Cardiac muscle cell (in vitro differentiated cells and primary cell): ENCODE data around the gene NXF1. TPM values are rescaled to one million over a fixed set of nuclear protein-coding genes. Genes with fewer than 3 reads are reported as not detected.
"Not testable (repeated sequence)": the region's sequence is repeated elsewhere in the genome, so short reads cannot be mapped to it uniquely, and the experiment has no call there.

Experiments used
- DNase-seq, 2 donors: peaks; one replicate each; pipeline versions ENCODE4 v3.0.0 to v3.0.0-alpha.2; 2010 to 2017; ENCODE audit warnings: low read depth in 1 of 2, low spot score in 1 of 2
- H3K27ac ChIP-seq: fragments of 200-600 bp; sonication (generic); 2 replicates; pipeline ENCODE4 v1.5.1; 2016
- H3K27me3 ChIP-seq: fragments of 200-600 bp; sonication (generic); 2 replicates; pipeline ENCODE4 v1.6.0; 2016; ENCODE audit warnings: control low read depth
- H3K36me3 ChIP-seq: fragments of 200-600 bp; sonication (generic); 2 replicates; pipeline ENCODE4 v1.5.1; 2016; ENCODE audit warnings: control low read depth
- H3K4me1 ChIP-seq: fragments of 200-600 bp; sonication (generic); 2 replicates; pipeline ENCODE4 v1.8.1; 2017; ENCODE audit warnings: low read depth, mild to moderate bottlenecking, mixed run types
- H3K4me3 ChIP-seq: fragments of 200-600 bp; sonication (generic); 2 replicates; pipeline ENCODE4 v1.5.1; 2016; ENCODE audit warnings: mild to moderate bottlenecking
- H3K9me3 ChIP-seq: fragments of 200-600 bp; sonication (generic); 2 replicates; pipeline ENCODE4 v1.5.1; 2017; ENCODE audit warnings: low read depth, mild to moderate bottlenecking, control low read depth
- polyA plus RNA-seq: library from polyadenylated mRNA; unstranded; fragments of >200 nt; fragmentation: Nextera tagmentation; extraction: Ambion mirVana; gene quantifications from 2 replicates; pipeline ENCODE4 v1.2.1, GENCODE V29; 2016
- total RNA-seq: library from RNA; depleted of rRNA; stranded (reverse); fragments of >200 nt; gene quantifications from 2 replicates; pipeline ENCODE4 v1.2.3, GENCODE V29; 2016
- TF ChIP-seq, protein P1 (sequence below): IDR thresholded peaks from 2 replicates; pipeline ENCODE4 v1.5.1; 2012; ENCODE audit warnings: low read depth, mild to moderate bottlenecking, low read length

NXF1 gene
- total and polyA plus RNA-seq, 2 experiments from 2014 or later, result 60.7 to 127 TPM

DNA sequence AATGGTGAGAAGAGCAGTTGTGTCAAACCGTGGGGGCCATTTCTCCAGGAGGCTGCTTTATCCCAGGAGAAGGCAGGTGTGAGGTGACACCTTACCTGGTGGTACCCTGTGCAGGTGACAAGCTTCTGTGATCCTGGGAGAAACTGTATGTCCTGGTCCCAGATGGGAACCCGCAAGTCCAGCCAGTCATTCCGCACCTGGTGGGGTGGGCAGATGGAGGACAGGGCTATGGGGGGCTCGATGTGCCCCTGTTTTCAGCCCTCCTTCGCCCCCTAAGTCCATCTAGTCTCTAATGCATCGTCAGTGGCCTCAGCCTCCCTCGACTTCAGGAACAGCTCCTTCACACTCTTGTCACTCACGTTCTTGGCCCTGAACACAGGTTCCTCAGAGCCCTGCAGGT, 30.1 kb upstream of the NXF1 start:
- no peak overlapping the region for H3K4me3 ChIP-seq
- no peaks in the 10 kb centered on the region for H3K36me3 ChIP-seq
- no peak overlapping the region for H3K27ac ChIP-seq
- TF ChIP-seq, protein P1, sequence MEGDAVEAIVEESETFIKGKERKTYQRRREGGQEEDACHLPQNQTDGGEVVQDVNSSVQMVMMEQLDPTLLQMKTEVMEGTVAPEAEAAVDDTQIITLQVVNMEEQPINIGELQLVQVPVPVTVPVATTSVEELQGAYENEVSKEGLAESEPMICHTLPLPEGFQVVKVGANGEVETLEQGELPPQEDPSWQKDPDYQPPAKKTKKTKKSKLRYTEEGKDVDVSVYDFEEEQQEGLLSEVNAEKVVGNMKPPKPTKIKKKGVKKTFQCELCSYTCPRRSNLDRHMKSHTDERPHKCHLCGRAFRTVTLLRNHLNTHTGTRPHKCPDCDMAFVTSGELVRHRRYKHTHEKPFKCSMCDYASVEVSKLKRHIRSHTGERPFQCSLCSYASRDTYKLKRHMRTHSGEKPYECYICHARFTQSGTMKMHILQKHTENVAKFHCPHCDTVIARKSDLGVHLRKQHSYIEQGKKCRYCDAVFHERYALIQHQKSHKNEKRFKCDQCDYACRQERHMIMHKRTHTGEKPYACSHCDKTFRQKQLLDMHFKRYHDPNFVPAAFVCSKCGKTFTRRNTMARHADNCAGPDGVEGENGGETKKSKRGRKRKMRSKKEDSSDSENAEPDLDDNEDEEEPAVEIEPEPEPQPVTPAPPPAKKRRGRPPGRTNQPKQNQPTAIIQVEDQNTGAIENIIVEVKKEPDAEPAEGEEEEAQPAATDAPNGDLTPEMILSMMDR, result no peak
- peaks cover 7% of the 10 kb centered on the region for H3K4me1 ChIP-seq
- no peak for DNase-seq
- no peaks in the 10 kb centered on the region for H3K27me3 ChIP-seq
- H3K9me3 ChIP-seq, result no peaks in the 10 kb centered on the region

DNA sequence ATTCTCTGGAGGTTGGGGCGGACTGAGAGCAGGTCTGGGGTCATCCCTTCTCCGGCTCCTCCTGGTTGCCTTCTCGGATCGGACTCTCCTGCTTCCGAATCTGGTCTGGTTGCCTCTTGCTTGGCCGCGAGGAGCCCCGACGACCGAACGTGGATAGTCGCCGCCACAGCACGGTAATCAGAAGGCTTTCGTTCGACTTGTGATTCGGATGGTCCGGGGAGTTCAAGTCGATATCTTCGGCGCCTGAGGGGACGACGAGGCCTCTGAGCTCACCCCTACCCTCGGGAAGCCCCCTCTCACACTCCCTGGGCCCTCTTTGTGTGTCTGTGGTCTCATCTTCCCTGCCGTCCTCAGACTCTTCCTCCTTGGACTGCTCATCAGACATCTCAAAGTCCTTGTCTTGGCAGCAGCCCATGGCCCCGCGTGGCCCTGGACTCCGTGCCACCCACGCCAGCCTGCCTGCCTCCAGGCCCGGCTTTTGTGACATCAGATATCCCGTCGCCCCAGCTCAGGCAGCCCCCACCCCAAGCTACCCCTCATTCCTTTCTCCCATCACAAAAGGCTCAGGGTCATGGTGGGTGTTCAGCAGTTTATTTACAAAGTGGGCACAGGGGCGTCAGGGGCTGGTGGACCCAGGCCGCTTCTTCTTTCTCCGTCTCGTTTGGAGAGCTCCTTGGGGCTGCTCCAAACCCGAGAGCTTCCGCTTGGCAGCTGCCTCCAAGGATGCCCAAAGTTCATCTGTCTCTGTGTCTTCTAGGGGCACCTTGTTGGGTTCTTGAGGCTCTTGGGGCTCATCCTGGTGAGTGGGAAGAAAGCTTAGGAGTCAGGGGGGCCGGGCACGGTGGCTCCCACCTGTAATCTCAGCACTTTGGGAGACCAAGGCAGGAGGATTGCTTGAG, 27.3 kb upstream of the NXF1 start, which contains the start of gene TEX54:
Gene TEX54 (minus strand): TSS at position 506 of the 899 bp plus-strand sequence.
- DNase-seq, result no peak
- no peaks in the 10 kb centered on the region for H3K27me3 ChIP-seq
- H3K4me3 ChIP-seq, result peak within 1 kb of the TSS; percentile 90
- TF ChIP-seq, protein P1, result no peak
- H3K27ac ChIP-seq, result peak within 1 kb of the TSS; percentile 97
- no peaks in the 10 kb centered on the region for H3K9me3 ChIP-seq
- H3K4me1 ChIP-seq, result peaks cover 10% of the 10 kb centered on the region
- H3K36me3 ChIP-seq, result peaks cover under 1% of the 10 kb centered on the region

DNA sequence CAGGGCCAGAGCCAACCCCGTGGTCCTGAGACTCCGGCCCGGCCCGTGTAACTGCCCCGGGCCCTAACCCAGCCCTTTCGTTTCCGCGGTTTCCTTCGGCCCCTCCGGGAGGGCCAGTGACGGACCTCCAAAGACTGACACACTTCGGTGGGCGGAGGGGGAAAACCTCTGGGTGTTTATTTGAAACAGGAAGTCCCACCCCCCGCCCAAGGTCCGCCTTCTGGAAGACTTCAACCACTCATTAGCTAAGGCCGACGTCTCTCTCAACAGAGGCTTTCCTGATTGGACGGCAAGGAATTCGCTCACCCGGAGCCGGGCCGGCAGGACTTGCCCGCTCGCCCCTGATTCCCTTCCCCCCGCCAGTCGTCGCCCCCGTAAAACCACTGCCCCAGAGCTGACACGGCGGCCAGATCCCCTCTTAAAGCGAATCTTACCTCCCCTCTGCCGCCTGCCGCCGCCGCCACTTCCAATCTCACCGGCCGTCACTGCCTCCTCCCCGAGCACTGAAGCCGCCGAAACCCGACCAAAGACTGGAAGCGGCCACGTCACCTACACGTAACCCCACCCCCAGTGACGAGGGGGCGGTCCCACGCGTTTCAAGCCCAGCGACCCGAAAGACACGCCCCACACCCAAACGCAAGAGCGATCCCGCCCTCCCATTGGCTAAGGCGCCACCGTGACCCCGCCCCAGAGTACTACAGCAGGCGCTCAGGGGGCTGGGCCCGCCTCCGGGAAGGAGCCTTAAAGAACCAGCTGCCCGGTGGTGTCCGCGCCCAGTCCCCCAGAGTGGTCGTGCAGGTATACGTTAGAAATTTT, 26.5 kb upstream of the NXF1 start, which contains the start of gene STX5:
Gene STX5 (minus strand): TSS at position 532 of the 816 bp plus-strand sequence. CDS start 808 bp downstream, outside the sequence.
- H3K4me3 ChIP-seq, result peak within 1 kb of the TSS; percentile 90
- no peaks in the 10 kb centered on the region for H3K9me3 ChIP-seq
- peaks cover 9% of the 10 kb centered on the region for H3K36me3 ChIP-seq
- DNase-seq, result peak; percentile 99 to 100
- TF ChIP-seq, protein P1, result no peak
- peak within 1 kb of the TSS; percentile 97 for H3K27ac ChIP-seq
- H3K27me3 ChIP-seq, result no peaks in the 10 kb centered on the region
- H3K4me1 ChIP-seq, result peaks cover 10% of the 10 kb centered on the region

DNA sequence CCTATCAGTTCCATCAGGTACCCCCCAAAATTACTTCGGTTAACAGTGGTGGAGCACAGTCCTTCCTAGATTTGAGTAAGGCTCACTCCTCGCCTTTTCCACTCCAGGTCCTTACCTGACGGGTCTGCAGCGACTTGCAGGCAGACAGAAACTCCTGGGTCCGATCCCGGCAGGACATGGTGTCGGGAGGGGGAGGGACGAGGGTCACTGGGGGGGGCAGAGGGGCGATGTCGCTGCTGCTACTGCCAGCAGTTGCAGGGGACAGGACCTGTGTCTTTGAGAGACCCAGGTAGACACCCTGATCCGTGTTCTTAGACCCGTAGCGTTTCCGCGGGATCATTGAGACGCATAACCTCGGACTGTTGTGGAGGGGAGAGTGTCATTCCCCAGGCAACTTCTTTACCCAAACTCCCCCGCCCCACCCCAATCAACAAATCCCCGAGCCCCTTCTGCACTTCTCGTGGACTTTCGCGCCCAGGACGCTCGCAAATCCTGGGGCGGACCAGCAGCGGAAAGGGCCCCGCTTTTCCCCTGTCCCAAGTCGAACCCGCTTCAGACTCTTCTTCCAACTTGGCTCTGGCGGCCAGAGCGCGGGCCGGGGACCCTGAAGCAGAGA, 25.8 kb upstream of the NXF1 start:
- peak in 1 of 2 donors; percentile 85 for DNase-seq
- peaks cover 15% of the 10 kb centered on the region for H3K36me3 ChIP-seq

DNA sequence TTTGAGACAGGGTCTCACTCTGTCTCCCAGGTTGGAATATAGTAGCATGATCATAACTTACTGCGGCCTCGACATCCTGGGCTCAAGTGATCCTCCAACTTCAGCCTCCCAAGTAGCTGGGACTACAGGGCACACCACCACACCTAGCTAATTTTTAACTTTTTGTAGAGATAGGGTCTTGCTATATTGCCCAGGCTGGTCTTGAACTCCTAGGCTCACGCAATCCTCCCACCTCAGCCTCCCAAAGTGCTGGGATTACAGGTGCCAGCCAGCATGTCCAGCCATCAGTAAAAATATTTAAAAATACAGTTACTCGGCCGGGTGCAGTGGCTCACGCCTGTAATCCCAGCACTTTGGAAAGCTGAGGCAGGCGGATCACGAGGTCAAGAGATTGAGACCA, 22.9 kb upstream of the NXF1 start:
- Histone ChIP-seq H3K36me3 (peaks cover 43% of the 10 kb centered on the region), H3K4me1 (peaks cover 10% of the 10 kb centered on the region)
- not testable (repeated sequence) for H3K4me3 ChIP-seq, H3K27me3 ChIP-seq, H3K9me3 ChIP-seq, H3K27ac ChIP-seq, DNase-seq

More for the DNA sequence above, 25.8 kb upstream of the NXF1 start:
- H3K27me3 ChIP-seq, result no peaks in the 10 kb centered on the region
- peaks cover 10% of the 10 kb centered on the region for H3K4me1 ChIP-seq
- TF ChIP-seq, protein P1, result no peak
- peak overlapping the region; percentile 97 for H3K27ac ChIP-seq
- peak overlapping the region; percentile 90 for H3K4me3 ChIP-seq
- H3K9me3 ChIP-seq, result no peaks in the 10 kb centered on the region
